Muscle of back (tissue), 13 donors: ENCODE data around the gene ZNF878. TPM values are rescaled to one million over a fixed set of nuclear protein-coding genes. Genes with fewer than 3 reads are reported as not detected.
"Not testable (repeated sequence)": the region's sequence is repeated elsewhere in the genome, so short reads cannot be mapped to it uniquely, and the experiment has no call there.

Experiments used
- DNase-seq, 3 donors: peaks; one replicate each; pipeline versions ENCODE4 v3.0.0 to v3.0.0-alpha.2; 2013
- long read RNA-seq, 9 donors: transcript quantifications; one replicate each; lab custom pipeline, GENCODE V29; 2026
- polyA plus RNA-seq, 10 donors: library from polyadenylated mRNA; unstranded; fragments of 120-200 nt; gene quantifications; one replicate each; pipeline ENCODE4 v1.2.1, GENCODE V29; 2013; ENCODE audit not compliant: insufficient read length in 10 of 10

Gene ZNF878
- under 1 TPM; 0.17 to 0.80 (median 0.41) TPM for polyA plus RNA-seq
- long read RNA-seq, donor 1: 0 reads
- long read RNA-seq, donor 2: 0 reads
- long read RNA-seq, donor 3: 0 reads
- long read RNA-seq, donor 4: 0 reads
- long read RNA-seq, donor 5: 0 reads
- long read RNA-seq, donor 6: 0 reads
- long read RNA-seq, donor 7: 0 reads
- long read RNA-seq, donor 8: 0 reads
- long read RNA-seq, donor 9: 0 reads

DNA sequence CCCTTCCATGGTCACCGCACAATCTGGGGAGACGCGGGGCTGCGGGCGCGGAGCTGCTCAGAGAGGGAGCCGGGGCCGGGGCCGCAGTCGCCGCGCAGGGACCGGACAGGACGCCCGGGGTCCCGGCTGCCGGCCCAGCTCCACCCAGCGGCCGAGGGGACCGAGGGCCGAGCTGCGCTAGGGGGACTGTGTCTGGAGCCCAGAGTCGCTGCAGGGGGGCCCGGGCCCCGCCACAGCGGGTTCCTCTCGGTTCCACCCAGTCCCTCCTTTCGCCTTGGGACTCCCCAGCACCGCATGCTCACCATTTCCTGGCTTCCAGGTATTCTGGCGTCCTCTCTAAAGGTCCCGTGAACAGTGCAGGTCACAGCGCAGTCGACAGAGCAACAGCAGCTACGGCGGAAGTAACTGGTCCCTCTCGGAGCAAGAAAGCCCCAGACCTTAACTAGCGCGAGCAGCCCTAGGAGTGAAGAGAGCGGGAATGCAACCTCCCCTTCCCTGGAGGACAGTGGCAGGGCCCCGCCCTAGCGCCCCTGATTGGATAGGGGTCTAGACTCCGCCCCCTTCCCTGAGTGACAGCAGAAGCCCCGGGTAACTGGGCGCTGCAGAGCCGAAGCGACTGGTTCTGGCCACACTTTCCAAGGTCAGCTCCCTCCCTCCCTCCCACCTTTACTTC is at the start of gene ZNF878:
Gene ZNF878, minus strand, starts transcription at position 465 of the 673 bp plus-strand sequence. Its CDS starts 160 bp downstream, at position 305.
- peak; percentile 84 to 91 (median 85) for DNase-seq

DNA sequence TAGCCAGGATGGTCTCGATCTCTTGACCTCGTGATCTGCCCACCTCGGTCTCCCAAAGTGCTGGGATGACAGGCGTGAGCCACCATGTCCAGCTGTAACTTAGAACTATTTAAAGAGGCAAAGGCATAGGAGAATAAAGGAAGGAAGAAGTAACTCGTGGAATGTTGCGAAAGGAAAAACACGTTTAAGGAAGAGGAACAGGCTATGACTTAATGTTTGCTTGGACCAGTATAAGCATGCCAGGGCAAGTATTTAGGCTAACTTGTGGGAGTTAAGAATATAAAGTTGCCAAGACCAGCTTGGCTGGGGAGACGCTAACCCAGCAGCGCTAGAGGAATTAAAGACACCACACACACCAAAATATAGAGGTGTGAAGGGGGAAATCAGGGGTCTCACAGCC is 45.3 kb upstream of the ZNF878 start:
- no peak for DNase-seq

DNA sequence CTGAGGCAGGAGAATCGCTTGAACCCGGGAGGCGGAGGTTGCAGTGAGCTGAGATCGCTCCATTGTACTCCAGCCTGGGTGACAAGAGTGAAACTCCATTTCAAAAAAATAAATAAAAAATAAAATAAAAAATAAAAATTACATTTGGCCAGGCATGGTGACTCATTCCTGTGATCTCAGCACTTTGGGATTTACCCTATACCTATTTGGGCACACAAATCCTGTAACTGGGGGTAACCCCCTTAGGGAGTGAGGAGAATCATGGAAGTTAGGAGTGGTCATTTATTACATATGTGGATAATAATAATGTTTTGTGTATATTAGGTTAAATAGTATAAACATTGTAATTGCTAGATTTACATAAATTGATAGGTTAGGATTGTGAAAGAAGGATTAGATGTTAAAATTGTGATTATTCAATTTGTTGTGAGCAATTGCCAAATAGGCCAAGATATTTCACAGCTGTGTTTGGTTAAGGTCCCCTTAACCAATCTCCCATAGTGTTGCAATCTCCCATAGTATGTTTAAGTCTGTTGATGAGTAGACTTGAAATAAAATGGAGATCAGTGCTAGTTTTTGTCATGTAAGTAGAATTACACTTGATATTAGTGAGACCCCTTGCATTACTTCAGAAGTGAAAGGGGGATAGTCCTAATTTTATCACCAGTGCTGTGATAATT is 42.5 kb upstream of the ZNF878 start:
- no peak for DNase-seq

DNA sequence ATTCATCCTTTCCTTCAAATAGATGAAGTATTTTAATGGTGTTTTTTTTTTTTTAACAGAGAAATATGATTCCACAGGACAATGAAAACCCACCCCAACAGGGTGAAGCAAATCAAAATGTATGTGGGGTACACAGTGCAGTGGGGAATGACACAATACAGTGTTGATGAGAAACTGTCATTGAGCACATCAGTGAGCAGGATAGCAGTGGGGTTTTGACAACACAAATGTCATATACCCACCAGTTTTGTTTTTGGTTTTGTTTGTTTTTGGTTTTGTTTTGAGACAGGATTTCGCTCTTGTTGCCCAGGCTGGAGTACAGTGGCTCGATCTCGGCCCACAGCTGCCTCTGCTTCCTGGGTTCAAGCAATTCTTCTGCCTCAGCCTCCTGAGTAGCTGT is 41.0 kb upstream of the ZNF878 start:
- DNase-seq: no peak

DNA sequence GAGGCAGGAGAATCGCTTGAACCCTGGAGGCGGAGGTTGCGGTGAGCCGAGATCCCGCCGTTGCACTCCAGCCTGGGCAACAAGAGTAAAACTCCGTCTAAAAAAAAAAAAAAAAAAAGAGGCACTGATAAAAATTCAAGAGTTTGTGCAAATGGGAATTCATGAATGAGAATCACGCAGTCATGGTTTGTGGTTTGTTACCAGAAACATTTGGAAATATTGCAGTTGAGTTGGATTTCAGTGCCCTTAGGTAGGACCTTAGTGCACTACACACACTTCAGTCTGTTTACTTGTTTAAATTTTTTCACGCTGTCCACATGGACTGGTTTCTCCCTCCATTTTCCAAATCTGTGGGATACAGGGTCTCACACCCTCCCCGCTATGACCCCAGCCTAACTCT is 40.2 kb upstream of the ZNF878 start:
- peak in 2 of 3 donors; percentile 3 to 22 for DNase-seq

DNA sequence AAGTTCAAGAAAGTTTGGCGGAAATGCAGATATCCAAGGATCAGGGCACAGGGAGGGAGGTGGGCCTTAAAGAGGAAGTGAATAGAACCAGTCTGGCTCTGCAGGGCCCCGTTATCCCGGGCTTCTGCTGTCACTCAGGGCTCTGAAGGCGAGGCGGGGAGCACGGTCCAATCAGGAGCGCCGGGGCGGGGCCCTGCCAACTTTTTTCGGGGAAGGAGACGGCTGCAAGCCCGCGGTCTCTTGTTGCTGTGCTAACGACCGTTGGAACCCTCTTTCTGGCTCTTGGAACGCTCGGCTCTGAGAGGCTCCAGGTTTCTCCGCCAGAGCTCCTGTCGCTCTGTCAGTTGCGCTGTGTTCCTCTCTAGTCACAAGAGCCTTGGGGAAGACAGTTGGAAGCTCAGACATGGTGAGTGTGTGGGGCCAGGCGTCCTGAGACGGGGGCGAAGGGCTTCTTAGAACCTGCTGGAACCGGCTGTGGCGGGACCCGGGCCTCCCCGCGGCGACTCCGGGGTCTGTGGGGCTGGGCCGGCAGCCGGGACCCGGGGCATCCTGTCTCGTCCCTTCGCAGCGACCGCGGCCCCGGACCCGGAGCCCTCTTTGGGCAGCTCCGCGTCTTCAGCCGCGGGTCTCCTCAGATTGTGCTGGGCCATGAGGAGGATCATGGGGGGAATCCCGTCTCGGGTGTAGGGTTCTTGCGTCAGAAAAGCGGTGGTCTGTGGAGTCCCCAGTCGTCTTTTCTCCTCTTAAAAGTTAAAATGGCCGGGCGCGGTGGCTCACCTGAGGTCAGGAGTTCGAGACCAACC is 39.5 kb upstream of the ZNF878 start:
- DNase-seq: peak; percentile 92 to 96 (median 92)

DNA sequence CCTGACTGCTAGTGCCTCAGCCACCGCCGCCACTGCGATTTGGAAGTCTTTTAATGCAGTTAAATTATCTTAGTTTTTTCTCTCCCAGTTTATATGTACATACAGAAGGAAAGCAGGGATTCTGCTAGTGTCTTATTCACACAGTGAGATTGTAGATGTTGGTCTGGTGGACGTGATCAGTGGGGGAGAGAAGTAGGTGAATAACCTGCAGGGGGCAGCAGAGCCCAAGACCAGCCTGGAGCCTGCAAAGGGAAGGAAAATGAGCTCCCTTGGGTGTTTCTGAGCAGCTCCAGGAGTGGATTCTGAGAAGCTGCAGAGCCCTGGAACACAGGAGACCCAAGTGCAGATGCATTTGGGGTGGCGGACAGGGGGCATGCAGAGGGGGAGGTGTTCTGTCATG is 38.0 kb upstream of the ZNF878 start:
- DNase-seq: peak; percentile 51 to 87 (median 76)

DNA sequence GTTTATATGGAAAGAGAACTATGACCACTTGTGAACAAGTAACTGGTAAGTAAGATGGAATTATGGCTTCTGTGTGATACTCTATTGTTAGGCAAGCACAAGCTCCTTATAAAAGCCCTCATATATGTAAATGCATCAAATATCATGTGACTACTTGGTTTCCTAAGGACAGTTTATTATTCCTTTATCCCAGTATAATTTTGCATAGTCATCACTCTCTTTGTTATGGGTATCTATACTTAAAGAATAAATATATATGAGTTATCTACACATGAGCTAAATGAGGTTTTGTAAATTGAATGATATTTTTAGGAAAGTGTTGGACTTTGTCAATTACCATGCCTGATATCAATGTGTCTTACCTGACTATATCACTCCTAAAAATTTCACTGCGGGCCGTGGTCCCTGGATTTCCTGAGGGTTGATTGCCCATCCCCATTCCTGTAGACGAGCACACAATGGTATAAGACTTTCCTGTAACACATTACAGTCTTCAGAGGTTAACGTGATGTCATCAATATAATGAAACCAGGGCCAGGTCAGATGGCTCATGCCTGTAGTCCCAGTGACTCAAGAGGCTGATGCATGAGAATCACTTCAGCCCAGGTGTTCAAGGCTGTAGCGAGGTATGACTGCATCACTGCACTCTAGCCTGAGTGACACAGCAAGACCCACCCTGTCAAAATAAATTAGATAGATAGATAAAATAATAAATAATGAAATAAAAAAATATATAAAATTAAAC is 32.5 kb upstream of the ZNF878 start:
- DNase-seq: no peak

DNA sequence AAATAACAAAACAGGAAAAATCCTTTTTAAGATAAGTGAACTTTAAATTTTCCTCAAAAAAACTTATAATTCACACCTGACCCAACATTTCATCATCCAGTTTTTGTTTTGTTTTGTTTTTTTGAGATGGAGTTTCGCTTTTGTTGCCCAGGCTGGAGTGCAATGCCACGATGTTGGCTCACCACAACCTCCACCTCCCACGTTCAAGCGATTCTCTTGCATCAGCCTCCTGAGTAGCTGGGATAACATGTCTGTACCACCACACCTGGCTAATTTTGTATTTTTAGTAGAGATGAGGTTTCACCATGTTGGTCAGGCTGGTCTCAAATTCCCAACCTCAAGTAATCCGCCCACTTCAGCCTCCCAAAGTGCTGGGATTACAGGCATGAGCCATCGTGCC is 30.6 kb upstream of the ZNF878 start:
- DNase-seq: not testable (repeated sequence)

DNA sequence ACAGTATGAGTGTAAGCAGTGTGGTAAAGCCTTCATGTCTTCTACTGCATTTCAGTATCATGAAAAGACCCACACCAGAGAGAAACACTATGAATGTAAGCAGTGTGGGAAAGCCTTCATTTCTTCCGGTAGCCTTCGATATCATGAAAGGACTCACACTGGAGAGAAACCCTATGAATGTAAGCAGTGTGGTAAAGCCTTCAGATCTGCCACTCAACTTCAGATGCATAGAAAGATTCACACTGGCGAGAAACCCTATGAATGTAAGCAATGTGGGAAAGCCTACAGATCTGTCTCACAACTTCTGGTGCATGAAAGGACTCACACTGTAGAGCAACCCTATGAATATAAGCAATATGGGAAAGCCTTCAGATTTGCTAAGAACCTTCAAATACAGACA is 24.6 kb upstream of the ZNF878 start:
- no peak for DNase-seq

DNA sequence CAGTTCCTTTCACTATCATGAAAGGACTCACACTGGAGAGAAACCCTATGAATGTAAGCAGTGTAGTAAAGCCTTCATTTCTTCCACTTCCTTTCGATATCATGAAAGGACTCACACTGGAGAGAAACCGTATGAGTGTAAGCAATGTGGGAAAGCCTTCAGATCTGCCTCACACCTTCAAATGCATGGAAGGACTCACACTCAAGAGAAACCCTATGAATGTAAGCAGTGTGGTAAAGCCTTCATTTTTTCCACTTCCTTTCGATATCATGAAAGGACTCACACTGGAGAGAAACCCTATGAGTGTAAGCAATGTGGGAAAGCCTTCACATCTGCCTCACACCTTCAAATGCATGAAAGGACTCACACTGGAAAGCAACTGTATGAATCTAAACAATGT is 23.6 kb upstream of the ZNF878 start:
- DNase-seq: not testable (repeated sequence)

DNA sequence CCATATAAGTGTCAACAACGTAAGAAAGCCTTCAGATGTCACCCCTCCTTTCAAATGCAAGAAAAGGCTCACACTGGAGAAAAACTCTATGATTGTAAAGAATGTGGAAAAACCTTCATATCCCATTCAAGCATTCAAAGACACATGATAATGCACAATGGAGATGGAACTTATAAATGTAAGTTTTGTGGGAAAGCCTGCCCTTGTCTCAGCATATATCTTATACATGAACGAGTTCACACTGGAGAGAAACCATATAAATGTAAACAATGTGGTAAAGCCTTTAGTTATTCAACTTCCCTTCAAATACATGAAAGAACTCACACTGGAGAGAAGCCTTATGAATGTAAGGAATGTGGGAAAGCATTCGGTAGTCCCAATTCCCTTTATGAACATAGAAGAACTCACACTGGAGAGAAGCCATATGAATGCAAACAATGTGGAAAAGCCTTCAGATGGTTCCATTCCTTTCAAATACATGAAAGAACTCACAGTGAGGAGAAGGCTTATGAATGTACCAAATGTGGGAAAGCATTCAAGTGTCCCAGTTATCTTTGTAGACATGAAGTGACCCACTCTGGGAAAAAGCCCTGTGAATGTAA is 22.9 kb upstream of the ZNF878 start:
- no peak for DNase-seq

DNA sequence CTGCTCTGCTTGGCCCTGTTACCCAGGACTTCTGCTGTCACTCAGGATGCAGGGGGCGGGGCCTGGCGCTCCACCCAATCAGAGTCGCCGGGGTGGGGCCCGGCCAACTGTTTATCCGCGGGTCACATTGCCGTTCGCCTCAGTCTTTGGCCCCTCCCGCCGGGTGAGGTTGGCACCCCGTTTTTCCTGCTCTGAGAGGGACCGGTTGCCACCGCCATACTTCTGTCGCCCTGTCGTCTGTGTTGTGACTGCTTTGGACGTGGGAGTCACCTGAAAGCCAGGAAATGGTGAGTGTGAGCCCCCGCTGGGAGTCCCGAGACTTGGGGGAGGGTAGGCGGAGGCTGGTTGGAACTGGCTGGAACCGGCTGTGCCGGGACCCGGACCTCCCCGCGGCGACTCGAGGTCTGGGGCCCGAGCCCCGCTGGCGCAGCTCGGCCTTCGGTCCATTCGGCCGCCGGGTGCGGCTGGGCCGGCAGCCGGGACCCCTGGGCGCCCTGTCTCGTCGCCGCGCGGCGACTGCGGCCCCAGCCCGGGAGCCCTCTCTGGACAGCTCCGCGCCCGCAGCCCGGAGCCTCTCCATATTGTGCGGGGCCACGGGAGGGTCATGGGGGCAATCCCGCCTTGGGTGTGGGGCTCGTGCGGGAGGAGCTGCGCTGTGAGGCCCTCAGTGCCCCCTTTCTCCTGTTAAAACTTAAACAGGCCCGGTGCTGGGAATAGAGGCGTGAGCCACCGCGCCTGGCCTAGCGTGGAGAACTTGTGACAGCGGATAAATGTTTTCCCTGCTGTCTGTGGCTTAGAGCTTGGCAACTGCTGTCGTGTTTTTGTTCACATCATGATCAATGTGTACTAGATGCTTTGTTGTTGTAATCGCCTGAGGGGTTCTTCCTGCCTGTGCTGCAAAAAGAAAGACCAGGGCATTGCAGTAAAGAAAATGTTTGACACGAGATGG is 12.1 kb upstream of the ZNF878 start, which contains the start of gene ZNF844:
Gene ZNF844, plus strand, starts transcription at position 142 of the 949 bp plus-strand sequence. Its CDS starts 143 bp downstream, at position 285.
- DNase-seq: peak; percentile 93 to 98 (median 95)

DNA sequence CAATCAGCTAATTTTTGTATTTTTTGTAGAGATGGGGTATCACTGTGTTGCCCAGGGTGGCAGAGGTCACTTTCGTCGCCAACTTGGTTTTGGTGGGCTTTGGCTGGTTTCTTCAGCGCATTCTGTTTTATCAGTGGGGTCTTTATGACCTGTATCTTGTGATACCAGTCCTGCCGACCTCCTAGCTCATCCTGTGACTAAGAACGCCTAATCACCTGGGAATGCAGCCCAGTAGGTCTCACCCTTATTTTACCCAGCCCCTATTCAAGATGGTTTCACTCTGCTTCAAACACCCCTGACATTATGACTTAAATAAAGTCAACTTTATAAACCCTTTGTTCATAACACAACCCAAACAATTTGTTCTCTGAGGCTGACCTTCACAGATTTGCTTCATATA is 3.0 kb upstream of the ZNF878 start:
- DNase-seq: no peak

DNA sequence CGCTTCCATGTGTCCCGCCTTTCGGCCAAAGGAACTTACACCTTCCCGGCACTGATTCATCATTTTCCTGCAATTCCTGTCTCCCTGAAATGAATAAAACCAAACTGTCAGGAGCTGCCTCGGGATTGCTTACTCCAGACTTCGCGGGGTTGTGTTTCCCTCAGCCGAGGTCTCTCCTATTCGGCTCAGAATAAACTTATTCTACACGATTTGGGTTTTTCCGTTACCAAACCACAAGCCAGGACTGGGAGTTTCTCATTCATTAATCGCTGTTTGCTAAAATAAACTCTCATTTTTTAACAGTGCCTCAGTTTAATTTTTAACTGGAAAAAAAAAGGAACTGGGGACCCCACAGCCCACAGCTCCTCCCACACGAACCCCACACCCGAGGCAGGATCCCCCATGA is 667 bp downstream of the ZNF878 start:
- peak in 1 of 3 donors; percentile 42 for DNase-seq

DNA sequence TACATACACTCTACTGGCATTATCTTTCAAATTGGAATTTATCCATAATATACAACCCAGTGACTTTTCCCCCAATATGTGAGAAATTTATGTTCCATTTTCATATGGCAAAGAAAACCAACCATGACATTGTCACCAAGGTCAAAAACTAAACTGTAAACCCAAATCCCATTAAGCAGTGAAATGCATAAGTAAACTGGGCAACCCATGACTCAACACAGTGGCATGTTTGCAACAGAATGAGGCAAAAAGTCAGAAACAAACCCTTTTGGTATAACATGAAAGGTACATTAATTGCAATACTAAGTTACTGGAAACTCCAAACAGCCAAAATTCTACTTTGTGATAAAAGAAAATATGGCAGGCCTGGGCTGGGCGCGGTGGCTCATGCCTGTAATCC is 4.9 kb downstream of the ZNF878 start:
- DNase-seq: no peak

DNA sequence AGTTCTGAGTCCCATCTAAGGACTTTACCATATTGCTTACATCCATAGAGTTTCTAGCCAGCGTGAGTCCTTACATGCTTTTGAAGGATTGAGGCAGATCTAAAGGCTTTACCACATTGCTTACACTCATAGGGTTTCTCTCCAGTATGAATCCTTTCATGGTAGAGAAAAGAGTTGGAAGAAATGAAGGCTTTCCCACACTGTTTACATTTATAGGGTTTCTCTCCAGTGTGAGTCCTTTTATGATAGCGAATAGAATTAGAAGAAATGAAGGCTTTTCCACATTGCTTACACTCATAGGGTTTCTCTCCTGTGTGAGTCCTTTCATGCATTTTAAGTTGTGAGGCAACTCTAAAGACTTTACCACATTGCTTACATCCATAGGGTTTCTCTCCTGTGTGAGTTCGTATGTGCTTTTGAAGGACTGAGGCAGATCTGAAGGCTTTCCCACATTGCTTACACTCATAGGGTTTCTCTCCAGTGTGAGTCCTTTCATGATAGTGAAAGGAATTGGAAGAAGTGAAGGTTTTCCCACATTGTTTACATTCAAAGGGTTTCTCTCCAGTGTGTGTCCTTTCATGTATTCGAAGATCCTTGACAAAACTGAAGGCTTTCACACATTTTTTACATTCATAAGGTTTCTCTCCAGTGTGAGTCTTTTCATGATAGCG is 8.9 kb downstream of the ZNF878 start:
- no peak for DNase-seq

DNA sequence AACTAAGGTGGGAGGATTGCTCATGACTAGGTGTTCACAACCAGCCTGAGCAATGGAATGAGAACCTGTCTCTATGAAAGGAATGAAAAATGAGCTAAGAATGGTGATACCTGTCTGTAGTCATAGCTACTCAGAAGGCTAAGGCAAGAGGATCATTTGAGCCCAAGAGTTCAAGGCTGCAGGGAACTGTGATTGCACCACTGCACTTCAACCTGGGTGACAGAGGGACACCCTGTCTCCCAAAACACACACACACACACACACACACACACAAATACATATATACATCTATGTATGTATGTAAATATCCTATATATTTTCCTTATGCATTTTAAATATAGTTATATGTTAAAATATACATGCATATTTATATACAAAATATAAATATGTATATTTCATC is 9.9 kb downstream of the ZNF878 start:
- DNase-seq: no peak
